ENCODE measurements around the gene GFOD1.

The GFOD1 gene

DNA sequence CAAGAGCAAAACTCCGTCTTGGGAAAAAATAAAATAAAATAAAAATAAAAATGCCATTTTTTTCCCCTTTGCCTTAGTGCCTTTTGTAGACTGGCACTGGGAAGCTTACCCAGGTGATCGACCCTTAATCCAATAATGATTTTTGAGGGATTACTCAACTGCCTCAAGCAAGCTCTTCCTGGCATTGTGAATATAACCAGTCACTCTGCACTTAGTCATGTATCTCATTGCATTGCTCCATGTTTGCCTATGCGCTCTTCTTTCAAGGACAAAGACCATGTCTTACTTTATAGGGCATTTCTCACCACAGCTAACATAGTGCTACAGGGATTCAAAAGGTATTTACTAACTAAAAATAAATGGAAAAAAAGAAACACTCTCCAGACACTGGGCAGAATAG, 13.0 kb downstream of the GFOD1 start:
- no peak for ATAC-seq
- TF ChIP-seq TCF4 (CRISPR knock-in tag; IDR thresholded peaks at IDR 0.05; ENCODE audit: borderline replicate concordance) (no peak), PPARA (CRISPR knock-in tag; IDR thresholded peaks at IDR 0.05; ENCODE audit: borderline replicate concordance) (no peak), GLIS3 (CRISPR knock-in tag; IDR thresholded peaks at IDR 0.05) (no peak), ZC3H10 (CRISPR knock-in tag; IDR thresholded peaks at IDR 0.05) (no peak), SNAI2 (CRISPR knock-in tag; IDR thresholded peaks at IDR 0.05) (no peak), ISL1 (CRISPR knock-in tag; IDR thresholded peaks at IDR 0.05) (no peak), OSR1 (CRISPR knock-in tag; IDR thresholded peaks at IDR 0.05) (no peak), RARB (CRISPR knock-in tag; IDR thresholded peaks at IDR 0.05) (no peak)
- TF ChIP-seq, protein P1, sequence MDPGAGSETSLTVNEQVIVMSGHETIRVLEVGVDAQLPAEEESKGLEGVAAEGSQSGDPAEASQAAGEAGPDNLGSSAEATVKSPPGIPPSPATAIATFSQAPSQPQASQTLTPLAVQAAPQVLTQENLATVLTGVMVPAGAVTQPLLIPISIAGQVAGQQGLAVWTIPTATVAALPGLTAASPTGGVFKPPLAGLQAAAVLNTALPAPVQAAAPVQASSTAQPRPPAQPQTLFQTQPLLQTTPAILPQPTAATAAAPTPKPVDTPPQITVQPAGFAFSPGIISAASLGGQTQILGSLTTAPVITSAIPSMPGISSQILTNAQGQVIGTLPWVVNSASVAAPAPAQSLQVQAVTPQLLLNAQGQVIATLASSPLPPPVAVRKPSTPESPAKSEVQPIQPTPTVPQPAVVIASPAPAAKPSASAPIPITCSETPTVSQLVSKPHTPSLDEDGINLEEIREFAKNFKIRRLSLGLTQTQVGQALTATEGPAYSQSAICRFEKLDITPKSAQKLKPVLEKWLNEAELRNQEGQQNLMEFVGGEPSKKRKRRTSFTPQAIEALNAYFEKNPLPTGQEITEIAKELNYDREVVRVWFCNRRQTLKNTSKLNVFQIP (CRISPR knock-in tag; IDR thresholded peaks at IDR 0.05; ENCODE audit: borderline replicate concordance, low read depth): no peak
- TF ChIP-seq, protein P2, sequence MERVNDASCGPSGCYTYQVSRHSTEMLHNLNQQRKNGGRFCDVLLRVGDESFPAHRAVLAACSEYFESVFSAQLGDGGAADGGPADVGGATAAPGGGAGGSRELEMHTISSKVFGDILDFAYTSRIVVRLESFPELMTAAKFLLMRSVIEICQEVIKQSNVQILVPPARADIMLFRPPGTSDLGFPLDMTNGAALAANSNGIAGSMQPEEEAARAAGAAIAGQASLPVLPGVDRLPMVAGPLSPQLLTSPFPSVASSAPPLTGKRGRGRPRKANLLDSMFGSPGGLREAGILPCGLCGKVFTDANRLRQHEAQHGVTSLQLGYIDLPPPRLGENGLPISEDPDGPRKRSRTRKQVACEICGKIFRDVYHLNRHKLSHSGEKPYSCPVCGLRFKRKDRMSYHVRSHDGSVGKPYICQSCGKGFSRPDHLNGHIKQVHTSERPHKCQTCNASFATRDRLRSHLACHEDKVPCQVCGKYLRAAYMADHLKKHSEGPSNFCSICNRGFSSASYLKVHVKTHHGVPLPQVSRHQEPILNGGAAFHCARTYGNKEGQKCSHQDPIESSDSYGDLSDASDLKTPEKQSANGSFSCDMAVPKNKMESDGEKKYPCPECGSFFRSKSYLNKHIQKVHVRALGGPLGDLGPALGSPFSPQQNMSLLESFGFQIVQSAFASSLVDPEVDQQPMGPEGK (CRISPR knock-in tag; IDR thresholded peaks at IDR 0.05; ENCODE audit: borderline replicate concordance): no peak

DNA sequence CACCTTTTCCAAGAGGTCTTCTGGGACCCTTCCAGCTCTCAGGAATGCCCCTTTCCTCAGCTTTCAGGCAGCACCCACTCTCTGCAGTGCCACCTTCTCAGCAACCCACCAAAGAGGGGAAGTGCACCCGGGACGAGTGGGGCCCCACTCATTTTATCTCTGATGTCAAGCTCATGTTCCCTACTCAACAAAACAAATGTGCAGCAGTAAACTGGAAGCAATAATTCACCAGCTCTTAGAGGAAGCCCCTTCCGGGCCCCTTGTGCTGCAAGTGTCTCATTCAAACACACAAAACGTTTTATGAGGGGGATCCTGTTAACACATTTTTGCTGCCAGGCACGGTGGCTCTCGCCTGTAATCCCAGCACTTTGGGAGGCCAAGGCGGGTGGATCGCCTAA, 13.6 kb downstream of the GFOD1 start:
- TF ChIP-seq PPARA (CRISPR knock-in tag; IDR thresholded peaks at IDR 0.05; ENCODE audit: borderline replicate concordance) (no peak), OSR1 (CRISPR knock-in tag; IDR thresholded peaks at IDR 0.05) (no peak)
- TF ChIP-seq, protein P3, sequence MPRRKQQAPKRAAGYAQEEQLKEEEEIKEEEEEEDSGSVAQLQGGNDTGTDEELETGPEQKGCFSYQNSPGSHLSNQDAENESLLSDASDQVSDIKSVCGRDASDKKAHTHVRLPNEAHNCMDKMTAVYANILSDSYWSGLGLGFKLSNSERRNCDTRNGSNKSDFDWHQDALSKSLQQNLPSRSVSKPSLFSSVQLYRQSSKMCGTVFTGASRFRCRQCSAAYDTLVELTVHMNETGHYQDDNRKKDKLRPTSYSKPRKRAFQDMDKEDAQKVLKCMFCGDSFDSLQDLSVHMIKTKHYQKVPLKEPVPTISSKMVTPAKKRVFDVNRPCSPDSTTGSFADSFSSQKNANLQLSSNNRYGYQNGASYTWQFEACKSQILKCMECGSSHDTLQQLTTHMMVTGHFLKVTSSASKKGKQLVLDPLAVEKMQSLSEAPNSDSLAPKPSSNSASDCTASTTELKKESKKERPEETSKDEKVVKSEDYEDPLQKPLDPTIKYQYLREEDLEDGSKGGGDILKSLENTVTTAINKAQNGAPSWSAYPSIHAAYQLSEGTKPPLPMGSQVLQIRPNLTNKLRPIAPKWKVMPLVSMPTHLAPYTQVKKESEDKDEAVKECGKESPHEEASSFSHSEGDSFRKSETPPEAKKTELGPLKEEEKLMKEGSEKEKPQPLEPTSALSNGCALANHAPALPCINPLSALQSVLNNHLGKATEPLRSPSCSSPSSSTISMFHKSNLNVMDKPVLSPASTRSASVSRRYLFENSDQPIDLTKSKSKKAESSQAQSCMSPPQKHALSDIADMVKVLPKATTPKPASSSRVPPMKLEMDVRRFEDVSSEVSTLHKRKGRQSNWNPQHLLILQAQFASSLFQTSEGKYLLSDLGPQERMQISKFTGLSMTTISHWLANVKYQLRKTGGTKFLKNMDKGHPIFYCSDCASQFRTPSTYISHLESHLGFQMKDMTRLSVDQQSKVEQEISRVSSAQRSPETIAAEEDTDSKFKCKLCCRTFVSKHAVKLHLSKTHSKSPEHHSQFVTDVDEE (CRISPR knock-in tag; IDR thresholded peaks at IDR 0.05): no peak
- TF ChIP-seq, protein P4, sequence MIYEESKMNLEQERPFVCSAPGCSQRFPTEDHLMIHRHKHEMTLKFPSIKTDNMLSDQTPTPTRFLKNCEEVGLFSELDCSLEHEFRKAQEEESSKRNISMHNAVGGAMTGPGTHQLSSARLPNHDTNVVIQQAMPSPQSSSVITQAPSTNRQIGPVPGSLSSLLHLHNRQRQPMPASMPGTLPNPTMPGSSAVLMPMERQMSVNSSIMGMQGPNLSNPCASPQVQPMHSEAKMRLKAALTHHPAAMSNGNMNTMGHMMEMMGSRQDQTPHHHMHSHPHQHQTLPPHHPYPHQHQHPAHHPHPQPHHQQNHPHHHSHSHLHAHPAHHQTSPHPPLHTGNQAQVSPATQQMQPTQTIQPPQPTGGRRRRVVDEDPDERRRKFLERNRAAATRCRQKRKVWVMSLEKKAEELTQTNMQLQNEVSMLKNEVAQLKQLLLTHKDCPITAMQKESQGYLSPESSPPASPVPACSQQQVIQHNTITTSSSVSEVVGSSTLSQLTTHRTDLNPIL (CRISPR knock-in tag; IDR thresholded peaks at IDR 0.05; ENCODE audit: low read depth): no peak
- TF ChIP-seq, protein P1 (CRISPR knock-in tag; IDR thresholded peaks at IDR 0.05; ENCODE audit: borderline replicate concordance, low read depth): no peak
- no peak for ATAC-seq

DNA sequence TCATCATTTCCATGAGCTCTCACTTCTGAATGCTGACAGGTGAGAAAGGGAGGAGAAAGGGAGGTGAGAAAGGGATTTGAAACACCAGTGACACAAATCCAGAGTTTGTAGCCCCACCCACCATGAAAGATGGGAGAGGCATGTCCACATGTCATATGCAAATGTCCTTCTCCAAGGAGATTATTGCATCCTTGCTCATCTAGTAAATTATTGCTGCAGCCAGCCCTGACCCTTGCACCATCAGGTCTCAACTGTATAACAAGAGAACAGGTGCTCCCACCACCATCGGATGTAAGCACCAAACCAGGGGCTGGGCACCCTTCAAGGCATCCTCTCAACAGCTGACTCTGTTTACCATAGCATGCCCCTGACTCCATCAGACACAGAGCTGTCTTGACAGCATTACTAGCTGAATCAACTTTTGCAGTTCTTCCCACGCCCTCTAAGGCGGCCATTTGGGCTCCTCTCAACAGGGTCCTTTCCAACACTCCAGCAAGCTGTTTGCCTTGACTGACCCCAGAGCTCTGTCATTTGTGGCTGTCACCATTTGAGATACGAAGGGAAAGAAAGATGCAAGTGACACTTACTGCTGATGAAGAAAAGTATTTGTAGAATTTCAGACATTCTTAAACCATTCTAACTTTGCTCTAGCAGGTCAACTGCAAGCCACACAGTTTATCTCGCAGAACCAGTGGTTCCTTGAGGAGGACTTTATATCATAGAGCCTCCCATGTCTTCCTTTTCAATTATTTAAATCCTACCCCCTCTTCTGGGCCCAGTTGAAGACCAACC, 14.2 kb downstream of the GFOD1 start:
- no peak for ATAC-seq
- TF ChIP-seq RARB (CRISPR knock-in tag; IDR thresholded peaks at IDR 0.05) (no peak), TOX (CRISPR knock-in tag; IDR thresholded peaks at IDR 0.05; ENCODE audit: borderline replicate concordance) (no peak), TCF4 (CRISPR knock-in tag; IDR thresholded peaks at IDR 0.05; ENCODE audit: borderline replicate concordance) (no peak), ZNF8 (CRISPR knock-in tag; IDR thresholded peaks at IDR 0.05) (no peak), SNAI2 (CRISPR knock-in tag; IDR thresholded peaks at IDR 0.05) (no peak), OSR1 (CRISPR knock-in tag; IDR thresholded peaks at IDR 0.05) (no peak), ISL1 (CRISPR knock-in tag; IDR thresholded peaks at IDR 0.05) (no peak), ESRRG (CRISPR knock-in tag; IDR thresholded peaks at IDR 0.05) (no peak), PPARA (CRISPR knock-in tag; IDR thresholded peaks at IDR 0.05; ENCODE audit: borderline replicate concordance) (no peak)
- TF ChIP-seq, protein P3 (CRISPR knock-in tag; IDR thresholded peaks at IDR 0.05): no peak
- TF ChIP-seq, protein P2 (CRISPR knock-in tag; IDR thresholded peaks at IDR 0.05; ENCODE audit: borderline replicate concordance): no peak
- TF ChIP-seq, protein P5, sequence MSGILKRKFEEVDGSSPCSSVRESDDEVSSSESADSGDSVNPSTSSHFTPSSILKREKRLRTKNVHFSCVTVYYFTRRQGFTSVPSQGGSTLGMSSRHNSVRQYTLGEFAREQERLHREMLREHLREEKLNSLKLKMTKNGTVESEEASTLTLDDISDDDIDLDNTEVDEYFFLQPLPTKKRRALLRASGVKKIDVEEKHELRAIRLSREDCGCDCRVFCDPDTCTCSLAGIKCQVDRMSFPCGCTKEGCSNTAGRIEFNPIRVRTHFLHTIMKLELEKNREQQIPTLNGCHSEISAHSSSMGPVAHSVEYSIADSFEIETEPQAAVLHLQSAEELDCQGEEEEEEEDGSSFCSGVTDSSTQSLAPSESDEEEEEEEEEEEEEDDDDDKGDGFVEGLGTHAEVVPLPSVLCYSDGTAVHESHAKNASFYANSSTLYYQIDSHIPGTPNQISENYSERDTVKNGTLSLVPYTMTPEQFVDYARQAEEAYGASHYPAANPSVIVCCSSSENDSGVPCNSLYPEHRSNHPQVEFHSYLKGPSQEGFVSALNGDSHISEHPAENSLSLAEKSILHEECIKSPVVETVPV (CRISPR knock-in tag; IDR thresholded peaks at IDR 0.05): no peak
- TF ChIP-seq, protein P1 (CRISPR knock-in tag; IDR thresholded peaks at IDR 0.05; ENCODE audit: borderline replicate concordance, low read depth): no peak

All from SK-N-SH treated with all-trans-retinoic acid at 6 μM for 48 hours (cell line).